PC-3 (cell line): Measurements from ENCODE around the gene CEP97. TPM values are rescaled to one million over a fixed set of nuclear protein-coding genes. Genes with fewer than 3 reads are reported as not detected.

ENCODE experiments used
- ATAC-seq: fragments of 200-7000 bp; cut with Tn5 transposase; 2 replicates; pipeline ENCODE4 v1.9.1; 2020; ENCODE audit warnings: mild to moderate bottlenecking, moderate library complexity
- BruUV-seq: library from RNA; stranded (reverse); fragments of 400-500 nt; replicated peaks from 2 replicates; lab custom pipeline; 2021; lab: Mats Ljungman, UMichigan
- CTCF ChIA-PET: fragments of 300-600 bp; sonication (Branson Sonifier 250); formaldehyde crosslinking; loops from one replicate; lab custom pipeline; 2022; ENCODE audit warnings: antibody characterized with exemption; lab: Charles Lee
- POLR2A ChIA-PET: fragments of 300-600 bp; sonication (Branson Sonifier 250); formaldehyde crosslinking; loops from one replicate; lab custom pipeline; 2022; ENCODE audit warnings: antibody characterized with exemption; ENCODE audit not compliant: unreplicated experiment; lab: Charles Lee
- DNase-seq: peaks from one replicate; pipeline ENCODE4 v3.0.0-alpha.2; 2015
- H2AFZ ChIP-seq: fragments of 300-600 bp; sonication (generic); 2 replicates; pipeline ENCODE4 v1.6.0; 2016; ENCODE audit warnings: antibody characterized with exemption, low read length
- H3F3A ChIP-seq: fragments of 300-600 bp; sonication (generic); one replicate; pipeline ENCODE4 v1.6.0; 2017; ENCODE audit warnings: antibody characterized with exemption, low read length, control low read depth, mild to moderate bottlenecking; ENCODE audit not compliant: unreplicated experiment
- H3K27ac ChIP-seq: fragments of 300-600 bp; sonication (generic); 2 replicates; pipeline ENCODE4 v1.5.1; 2016; ENCODE audit warnings: mild to moderate bottlenecking, low read length
- H3K27me3 ChIP-seq: fragments of 300-600 bp; sonication (generic); 2 replicates; pipeline ENCODE4 v1.6.1; 2016; ENCODE audit warnings: low read length, mixed read lengths
- H3K36me3 ChIP-seq: fragments of 300-600 bp; sonication (generic); 2 replicates; pipeline ENCODE4 v1.6.1; 2016; ENCODE audit warnings: low read depth, mixed run types, low read length, mixed read lengths
- H3K4me1 ChIP-seq: fragments of 300-600 bp; sonication (generic); 2 replicates; pipeline ENCODE4 v1.5.1; 2016; ENCODE audit warnings: low read length; ENCODE audit not compliant: insufficient read depth
- H3K4me2 ChIP-seq: fragments of 300-600 bp; sonication (generic); 2 replicates; pipeline ENCODE4 v1.6.0; 2016; ENCODE audit warnings: low read length
- H3K4me3 ChIP-seq: fragments of 300-600 bp; sonication (generic); 2 replicates; pipeline ENCODE4 v1.5.1; 2016; ENCODE audit warnings: mild to moderate bottlenecking, low read length, mixed read lengths
- H3K79me2 ChIP-seq: fragments of 300-600 bp; sonication (generic); 2 replicates; pipeline ENCODE4 v1.6.1; 2017; ENCODE audit warnings: low read length, mixed read lengths
- H3K9ac ChIP-seq: fragments of 300-600 bp; sonication (generic); 2 replicates; pipeline ENCODE4 v1.6.0; 2016; ENCODE audit warnings: mild to moderate bottlenecking, low read length
- H3K9me2 ChIP-seq: fragments of 300-600 bp; sonication (generic); replicated peaks from 2 replicates; pipeline ENCODE4 v1.6.1; 2016; ENCODE audit warnings: mixed run types, low read length, mixed read lengths
- H3K9me3 ChIP-seq: fragments of 300-600 bp; sonication (generic); 2 replicates; pipeline ENCODE4 v1.6.1; 2016; ENCODE audit warnings: low read length, mixed read lengths
- H4K20me1 ChIP-seq: fragments of 300-600 bp; sonication (generic); 2 replicates; pipeline ENCODE4 v1.6.1; 2016; ENCODE audit warnings: low read length, mixed read lengths
- CTCF ChIP-seq: fragments of 300-600 bp; sonication (generic); conservative IDR thresholded peaks from 2 replicates; pipeline ENCODE4 v1.5.1; 2017; ENCODE audit warnings: antibody characterized with exemption, low read depth, mild to moderate bottlenecking, low read length
- EZH2 ChIP-seq: fragments of 300-600 bp; sonication (generic); IDR thresholded peaks from one replicate; pipeline ENCODE4 v1.6.1; 2017; ENCODE audit warnings: antibody characterized with exemption, mild to moderate bottlenecking, low read length; ENCODE audit not compliant: unreplicated experiment
- EZH2phosphoT487 ChIP-seq: fragments of 300-600 bp; sonication (generic); IDR thresholded peaks from 2 replicates; pipeline ENCODE4 v1.6.1; 2018; ENCODE audit warnings: mild to moderate bottlenecking, antibody characterized with exemption, low read length, borderline replicate concordance
- intact Hi-C: fragments of 100-400 bp; cut with micrococcal nuclease; formaldehyde crosslinking; loops from 2 replicates; pipeline ENCODE4 v1.9.0; 2023
- total RNA-seq: library from RNA; depleted of rRNA; stranded (reverse); fragments of >200 nt; gene quantifications from 2 replicates; pipeline ENCODE4 v1.2.3, GENCODE V29; 2014

CEP97 gene
- total RNA-seq, 1 experiment from 2014 or later = 12.1 TPM

- POLR2A ChIA-PET = no interaction called here
Measured at GRCh38 chr3:101695779-101696372, 28.5 kb upstream of the CEP97 start.

GRCh38 chr3:101701696-101702634, 22.4 kb upstream of the CEP97 start:
- no peaks in the 10 kb centered on the region for H3K36me3 ChIP-seq
- no peaks in the 10 kb centered on the region for H3F3A ChIP-seq
- H3K4me1 ChIP-seq = peaks cover 17% of the 10 kb centered on the region
- TF ChIP-seq EZH2phosphoT487 (no peak), EZH2 (no peak), CTCF (no peak)
- H2AFZ ChIP-seq = no peak overlapping the region
- H3K4me2 ChIP-seq = peak overlapping the region; percentile 40; the same call in 1 of the 2 replicates
- no TSS peak for BruUV-seq
- no peaks in the 10 kb centered on the region for H3K79me2 ChIP-seq
- POLR2A ChIA-PET = interaction anchor here (0.6 kb wide), 2 partner anchors 18 to 971 kb away, joined by 3 to 16 read pairs; no protein-coding TSS in a partner anchor
- no peak overlapping the region for H3K9ac ChIP-seq
- no peaks in the 10 kb centered on the region for H3K9me2 ChIP-seq
- intact Hi-C loops = no loop called here
- DNase-seq (no peak), ATAC-seq (peak; percentile 17; the same call in 1 of the 2 replicates)
- H3K27me3 ChIP-seq = no peaks in the 10 kb centered on the region
- H3K27ac ChIP-seq = peak overlapping the region; percentile 76
- CTCF ChIA-PET = no interaction called here
- no peaks in the 10 kb centered on the region for H4K20me1 ChIP-seq
- H3K4me3 ChIP-seq = no peak overlapping the region
- no peaks in the 10 kb centered on the region for H3K9me3 ChIP-seq

More at GRCh38 chr3:101695779-101696372, 28.5 kb upstream of the CEP97 start:
- Histone ChIP-seq H3K27ac (no peak overlapping the region), H3K27me3 (no peaks in the 10 kb centered on the region), H3K4me3 (no peak overlapping the region), H4K20me1 (no peaks in the 10 kb centered on the region), H3K9me3 (no peaks in the 10 kb centered on the region), H2AFZ (no peak overlapping the region), H3F3A (no peaks in the 10 kb centered on the region), H3K79me2 (no peaks in the 10 kb centered on the region), H3K4me2 (no peak overlapping the region), H3K9ac (no peak overlapping the region), H3K4me1 (no peaks in the 10 kb centered on the region), H3K36me3 (no peaks in the 10 kb centered on the region), H3K9me2 (no peaks in the 10 kb centered on the region)
- ATAC-seq = peak; percentile 38; the same call in 1 of the 2 replicates
- CTCF ChIA-PET = no interaction called here
- intact Hi-C loops = loop anchor here (1.0 to 2.0 kb wide), 2 partner anchors 11 to 107 kb away; no protein-coding TSS in a partner anchor
- TF ChIP-seq EZH2phosphoT487 (no peak), EZH2 (no peak), CTCF (peak; percentile 76)
- DNase-seq = peak; percentile 91
- no TSS peak for BruUV-seq
